Measurements from ENCODE around the gene ZCCHC14.
"Not testable (repeated sequence)": the region's sequence is repeated elsewhere in the genome, so short reads cannot be mapped to it uniquely, and the experiment has no call there.

Gene ZCCHC14

DNA sequence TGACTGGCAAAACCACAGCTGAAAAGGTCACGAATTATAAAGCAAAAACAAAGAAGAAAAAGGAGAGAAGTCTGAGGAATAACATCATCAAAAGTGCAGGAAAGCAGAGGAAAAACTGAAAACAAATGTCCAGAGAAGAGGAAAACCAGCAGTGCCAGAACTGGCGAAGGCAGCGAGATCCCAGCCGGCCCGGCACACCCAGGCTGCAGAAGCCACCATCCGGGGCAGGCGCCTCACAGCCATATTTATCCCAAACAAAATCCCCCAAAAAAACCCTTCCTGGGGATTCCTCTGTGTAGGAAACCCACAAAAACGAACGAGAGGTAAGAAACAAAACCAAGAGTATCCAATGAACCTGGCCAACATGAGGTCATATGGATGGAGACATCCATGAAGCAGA, 10.6 kb downstream of the ZCCHC14 start:
- H3K27ac ChIP-seq: no peak overlapping the region
- TF ChIP-seq, protein P1, sequence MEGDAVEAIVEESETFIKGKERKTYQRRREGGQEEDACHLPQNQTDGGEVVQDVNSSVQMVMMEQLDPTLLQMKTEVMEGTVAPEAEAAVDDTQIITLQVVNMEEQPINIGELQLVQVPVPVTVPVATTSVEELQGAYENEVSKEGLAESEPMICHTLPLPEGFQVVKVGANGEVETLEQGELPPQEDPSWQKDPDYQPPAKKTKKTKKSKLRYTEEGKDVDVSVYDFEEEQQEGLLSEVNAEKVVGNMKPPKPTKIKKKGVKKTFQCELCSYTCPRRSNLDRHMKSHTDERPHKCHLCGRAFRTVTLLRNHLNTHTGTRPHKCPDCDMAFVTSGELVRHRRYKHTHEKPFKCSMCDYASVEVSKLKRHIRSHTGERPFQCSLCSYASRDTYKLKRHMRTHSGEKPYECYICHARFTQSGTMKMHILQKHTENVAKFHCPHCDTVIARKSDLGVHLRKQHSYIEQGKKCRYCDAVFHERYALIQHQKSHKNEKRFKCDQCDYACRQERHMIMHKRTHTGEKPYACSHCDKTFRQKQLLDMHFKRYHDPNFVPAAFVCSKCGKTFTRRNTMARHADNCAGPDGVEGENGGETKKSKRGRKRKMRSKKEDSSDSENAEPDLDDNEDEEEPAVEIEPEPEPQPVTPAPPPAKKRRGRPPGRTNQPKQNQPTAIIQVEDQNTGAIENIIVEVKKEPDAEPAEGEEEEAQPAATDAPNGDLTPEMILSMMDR (IDR thresholded peaks at IDR 0.05): no peak
- no peak for TF ChIP-seq ZFX (IDR thresholded peaks at IDR 0.05; ENCODE audit: borderline replicate concordance)

DNA sequence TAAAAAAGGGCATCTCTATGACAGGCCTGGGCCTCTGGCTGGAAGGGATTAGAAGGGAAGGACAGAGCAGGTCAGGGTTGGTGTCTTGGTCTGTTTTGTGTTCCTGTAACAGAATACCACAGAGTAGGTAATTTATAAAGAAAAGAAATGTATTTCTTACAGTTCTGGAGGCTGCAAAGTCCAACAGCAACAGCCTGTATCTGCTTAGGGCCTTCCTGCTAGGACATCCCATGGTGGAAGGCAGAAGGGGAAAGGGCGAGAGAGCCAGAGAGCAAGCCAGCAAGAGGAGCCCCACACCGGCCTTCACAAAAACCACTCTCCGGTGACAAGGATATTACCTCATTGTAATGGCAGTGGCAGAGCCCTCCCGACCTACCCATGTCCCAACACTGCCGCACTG, 11.1 kb downstream of the ZCCHC14 start:
- H3K27ac ChIP-seq: not testable (repeated sequence)

DNA sequence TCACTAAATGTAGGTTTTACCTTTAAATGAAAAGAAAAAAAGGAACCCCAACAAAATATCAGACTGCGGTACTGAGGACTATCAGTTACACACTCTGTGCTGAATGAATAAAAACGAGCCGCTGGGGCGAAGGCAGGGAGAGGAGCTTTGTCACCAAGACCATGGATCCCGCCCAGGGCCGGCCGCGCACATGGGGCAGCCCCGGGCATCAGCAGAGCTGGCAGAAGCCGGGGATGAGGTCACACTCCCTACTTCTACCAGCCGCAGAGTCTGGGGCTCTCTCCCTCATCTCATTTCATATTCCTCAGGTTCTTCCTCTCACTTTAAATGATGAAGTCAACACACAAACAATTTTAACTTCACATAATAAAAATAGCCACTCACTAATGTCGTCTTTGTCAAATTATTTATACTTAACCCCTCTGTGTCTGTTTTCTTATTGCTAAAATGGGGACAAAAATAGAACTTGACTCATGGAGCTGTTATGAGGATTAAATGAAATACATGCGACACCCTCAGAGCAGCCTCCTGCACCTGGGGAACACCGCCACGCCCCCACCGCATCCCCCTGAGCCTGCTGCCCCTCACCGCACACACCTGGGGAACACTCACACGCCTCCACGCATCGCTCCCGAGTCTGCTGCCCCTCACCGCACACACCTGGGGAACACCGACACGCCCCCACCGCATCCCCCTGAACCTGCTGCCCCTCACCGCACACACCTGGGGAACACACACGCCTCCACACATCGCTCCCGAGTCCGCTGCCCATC, 15.4 kb downstream of the ZCCHC14 start:
- H3K27ac ChIP-seq: not testable (repeated sequence)

DNA sequence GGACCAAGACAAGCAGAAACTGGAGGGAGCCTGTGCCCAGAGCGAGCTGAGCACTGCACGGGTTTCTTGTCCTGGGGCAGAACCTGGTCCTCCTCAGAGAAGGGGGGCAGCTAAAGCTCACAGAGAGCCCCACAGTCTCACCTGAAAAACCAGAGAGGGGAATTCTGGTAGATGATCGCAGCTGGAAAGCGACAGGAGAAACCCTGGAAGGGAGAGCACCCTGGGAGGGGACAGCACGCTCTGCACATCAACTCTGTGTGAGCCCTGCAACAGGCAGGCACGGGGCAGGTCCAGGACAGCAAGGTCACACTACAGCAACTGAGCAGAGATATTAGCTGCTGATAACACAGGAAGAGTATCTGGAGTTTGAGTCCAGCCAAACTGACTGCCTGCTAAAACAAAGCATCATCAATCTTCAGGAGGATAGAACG, 18.2 kb downstream of the ZCCHC14 start:
- TF ChIP-seq, protein P1 (IDR thresholded peaks at IDR 0.05): no peak
- no peak overlapping the region for H3K27ac ChIP-seq

DNA sequence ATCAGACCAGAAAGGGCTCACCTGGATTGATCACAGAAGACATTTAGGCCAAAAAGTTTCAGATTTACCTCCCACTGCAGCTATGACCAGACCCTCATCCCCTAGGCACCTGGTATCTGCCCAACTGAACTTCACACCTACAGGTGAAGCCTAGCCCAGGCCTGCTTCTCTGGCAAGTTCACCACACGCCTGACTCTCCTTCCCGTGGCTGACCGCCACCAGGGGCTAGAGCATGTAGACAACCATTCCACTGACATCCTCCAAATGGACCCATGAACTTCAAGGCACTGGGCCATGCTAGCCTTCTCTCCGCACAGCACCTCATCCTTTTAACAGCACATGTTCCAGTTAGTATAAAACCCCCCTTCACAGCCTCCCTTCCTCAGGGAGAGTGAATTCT, 18.8 kb downstream of the ZCCHC14 start:
- no peak overlapping the region for H3K27ac ChIP-seq
- TF ChIP-seq ZFX (IDR thresholded peaks at IDR 0.05; ENCODE audit: borderline replicate concordance): no peak
- TF ChIP-seq, protein P1 (IDR thresholded peaks at IDR 0.05): no peak

DNA sequence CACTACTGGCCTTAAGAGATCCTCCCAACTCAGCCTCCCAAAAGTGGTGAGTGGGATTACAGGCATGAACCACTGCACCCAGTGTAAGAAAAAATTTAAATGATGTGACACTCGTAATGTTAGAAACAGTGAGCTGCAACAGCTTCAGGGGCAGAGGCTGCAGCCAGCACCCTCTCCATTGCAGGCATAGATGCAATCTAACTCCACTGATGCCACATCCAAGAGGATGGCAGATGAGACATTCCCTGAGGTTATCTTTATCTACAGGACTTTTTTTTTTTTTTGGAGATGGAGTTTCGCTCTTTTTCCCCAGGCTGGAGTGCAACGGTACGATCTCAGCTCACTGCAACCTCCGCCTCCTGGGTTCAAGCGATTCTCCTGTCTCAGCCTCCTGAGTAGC, 19.9 kb downstream of the ZCCHC14 start:
- TF ChIP-seq, protein P1 (IDR thresholded peaks at IDR 0.05): no peak
- no peak for TF ChIP-seq ZFX (IDR thresholded peaks at IDR 0.05; ENCODE audit: borderline replicate concordance)
- no peak overlapping the region for H3K27ac ChIP-seq

DNA sequence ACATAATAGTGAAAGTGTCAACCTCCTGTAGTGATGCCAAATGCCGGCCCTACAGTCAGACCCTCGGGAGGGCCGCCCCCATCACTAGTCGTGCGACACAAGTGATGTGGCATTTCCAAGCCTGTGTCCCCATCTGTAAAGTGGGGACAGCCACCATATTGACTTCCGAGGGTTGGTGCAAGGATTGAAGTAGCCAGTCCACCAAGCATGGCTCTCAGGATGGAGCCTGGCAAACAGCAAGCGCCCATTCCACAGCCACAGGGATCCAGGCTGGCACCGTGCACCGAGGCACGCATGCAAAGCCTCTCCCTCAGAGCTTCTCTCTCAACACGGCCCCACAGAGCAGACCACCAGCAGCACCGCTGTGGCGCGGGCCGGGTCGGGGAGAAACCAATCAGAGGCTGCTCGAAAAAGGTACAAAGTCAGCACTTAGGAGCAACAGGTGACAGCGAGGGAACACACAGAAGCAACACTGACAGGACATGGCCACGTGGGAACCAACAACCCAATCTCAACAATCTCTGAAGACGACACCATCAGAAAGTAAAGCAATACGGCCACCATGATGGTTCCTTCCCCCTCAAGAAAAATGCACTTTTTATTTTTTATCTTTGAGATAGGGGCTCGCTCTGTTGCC, 20.6 kb downstream of the ZCCHC14 start:
- H3K27ac ChIP-seq: no peak overlapping the region
- TF ChIP-seq, protein P1 (IDR thresholded peaks at IDR 0.05): no peak
- no peak for TF ChIP-seq ZFX (IDR thresholded peaks at IDR 0.05; ENCODE audit: borderline replicate concordance)

DNA sequence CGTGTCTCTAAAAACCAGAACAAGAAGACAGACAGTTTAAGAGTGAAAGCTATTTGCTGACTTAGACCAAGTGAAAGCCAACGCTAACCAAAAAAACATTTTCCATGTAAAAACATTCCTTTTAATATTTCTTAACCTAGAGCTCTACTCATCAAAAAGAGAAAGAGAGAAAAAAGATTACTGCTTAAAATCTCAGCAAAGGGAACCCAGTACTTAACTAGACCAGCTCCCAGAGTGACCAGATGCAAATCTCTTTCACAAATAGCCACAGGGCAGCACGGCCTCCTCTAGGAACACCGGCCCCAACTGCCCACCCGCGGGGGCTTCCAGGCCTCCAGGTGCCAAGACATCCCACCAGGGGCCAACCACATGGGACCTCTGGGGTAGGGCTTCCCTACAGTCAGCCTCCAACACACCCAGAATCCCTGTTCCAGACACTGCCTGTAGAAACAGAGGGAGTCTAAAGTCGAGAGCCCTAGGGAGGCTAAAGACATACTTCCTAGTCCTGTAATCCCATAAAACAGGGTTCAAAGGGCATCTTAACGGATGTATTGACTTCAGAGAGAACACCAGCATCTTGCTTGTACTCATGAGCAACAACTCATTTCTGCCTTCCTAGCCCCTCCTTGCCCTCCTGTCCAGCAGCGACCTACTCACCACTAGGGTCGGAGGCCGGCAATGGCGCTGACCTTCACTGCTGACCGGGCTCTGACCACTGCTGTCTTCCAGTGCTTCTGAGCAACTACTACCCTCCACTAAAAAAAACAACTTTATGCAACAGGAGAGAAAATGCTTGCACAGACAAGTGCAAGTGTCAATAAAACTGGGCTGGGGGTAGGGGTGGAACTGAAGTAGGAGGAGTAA, 21.3 kb downstream of the ZCCHC14 start:
- TF ChIP-seq ZFX (IDR thresholded peaks at IDR 0.05; ENCODE audit: borderline replicate concordance): no peak
- TF ChIP-seq, protein P1 (IDR thresholded peaks at IDR 0.05): no peak
- no peak overlapping the region for H3K27ac ChIP-seq

Measured in 22Rv1 (cell line).